Mammary epithelial cell (primary cell): ENCODE data around the gene ABCA1.

Source experiments
- CTCF ChIP-seq, 2 donors: IDR thresholded peaks in 1 of 2; conservative IDR thresholded peaks in 1 of 2; 2 replicates each; pipeline ENCODE4 v1.5.1; 2011 to 2012; ENCODE audit warnings: inconsistent platforms in 2 of 2, low read length in 2 of 2, mild to moderate bottlenecking in 2 of 2, control low read depth in 1 of 2, low read depth in 1 of 2; ENCODE audit not compliant: insufficient read depth in 1 of 2; ENCODE audit errors: extremely low read depth in 1 of 2
- EZH2 ChIP-seq: IDR thresholded peaks from 2 replicates; pipeline ENCODE4 v1.6.1; 2012; ENCODE audit warnings: low read length, inconsistent platforms, borderline replicate concordance

DNA sequence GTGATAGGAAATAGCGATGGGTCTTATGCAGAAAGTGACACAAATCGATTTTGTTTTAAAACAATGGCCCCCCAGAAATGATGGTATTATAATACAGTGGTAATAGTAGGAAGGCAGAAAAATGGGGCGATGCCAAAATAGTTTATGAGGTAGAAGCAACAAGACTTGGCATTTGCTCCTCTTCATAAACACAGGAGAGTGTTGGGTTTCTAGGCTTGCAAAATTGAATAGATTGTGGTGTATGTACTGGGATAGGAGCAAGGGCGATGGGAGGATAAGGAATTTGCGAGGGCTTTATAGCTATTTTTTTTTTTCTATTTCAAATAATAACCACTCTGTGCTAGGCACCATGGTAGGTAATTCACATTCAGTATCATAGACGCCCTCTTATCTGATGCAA is 49.2 kb upstream of the ABCA1 start:
- TF ChIP-seq CTCF (conservative IDR thresholded peaks at IDR 0.05 in 1 of 2, IDR thresholded peaks at IDR 0.05 in 1 of 2; ENCODE audit: extremely low read depth in 1 of 2, insufficient read depth in 1 of 2, low read depth in 1 of 2, low read length in 2 of 2) (no peak), EZH2 (no peak)
